Smooth muscle cell of the brain vasculature (primary cell): ENCODE results near the gene CCDC33.

ENCODE experiments used
- DNase-seq: peaks from one replicate; pipeline ENCODE4 v3.0.0-alpha.2; 2012; ENCODE audit warnings: low read depth, low spot score

Gene CCDC33

DNA sequence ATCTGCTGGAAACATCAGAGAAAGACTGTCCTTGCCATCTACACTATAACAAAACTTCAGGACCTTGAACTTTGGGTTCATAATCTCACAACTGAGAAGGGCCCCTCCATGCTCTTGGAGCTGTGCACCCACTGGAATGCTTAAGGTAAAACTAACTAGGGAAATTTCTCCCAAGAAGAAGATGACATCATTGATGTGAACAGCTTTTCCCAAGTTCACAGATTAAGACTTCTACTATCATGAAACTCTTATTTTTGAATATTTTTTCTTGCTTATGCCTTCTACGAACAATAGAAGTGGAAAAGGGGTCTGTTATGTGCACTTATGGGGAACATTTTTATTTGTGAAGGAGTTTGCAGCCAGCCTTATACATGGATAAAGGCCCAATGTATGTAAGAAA is 126.4 kb downstream of the CCDC33 start:
- DNase-seq = no peak

DNA sequence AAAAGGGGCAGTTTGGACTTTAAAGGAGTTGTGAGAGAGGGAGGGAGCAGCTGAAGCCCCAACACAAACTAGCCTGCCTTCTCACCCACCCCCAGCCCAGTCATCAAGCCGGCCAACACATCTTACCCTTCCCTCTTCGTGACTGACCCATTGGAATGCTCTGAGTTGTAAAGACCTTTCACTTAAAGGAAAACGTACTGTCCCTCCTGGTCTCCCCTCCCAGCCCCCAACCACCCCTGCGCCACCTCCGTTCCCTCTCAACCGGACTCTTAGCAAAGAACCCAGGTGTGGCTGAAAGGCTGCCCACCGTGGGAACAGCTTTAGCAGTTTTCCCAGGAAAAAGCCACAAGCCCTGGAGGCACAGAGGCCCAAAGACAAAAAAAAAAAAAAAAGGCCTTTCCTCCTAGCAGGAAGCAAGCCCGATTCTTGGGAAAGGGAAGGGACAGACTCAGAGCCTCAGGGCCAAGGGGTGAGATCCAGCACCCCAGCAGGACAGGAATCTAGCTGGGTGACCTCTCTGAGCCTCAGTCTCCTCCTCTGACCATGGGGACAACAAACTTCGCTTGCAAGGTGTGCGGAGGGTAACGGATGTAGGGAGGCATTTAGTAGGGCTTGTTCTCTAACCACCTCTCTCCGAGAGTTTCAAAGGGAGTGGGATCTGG is 128.9 kb downstream of the CCDC33 start:
- DNase-seq = no peak

DNA sequence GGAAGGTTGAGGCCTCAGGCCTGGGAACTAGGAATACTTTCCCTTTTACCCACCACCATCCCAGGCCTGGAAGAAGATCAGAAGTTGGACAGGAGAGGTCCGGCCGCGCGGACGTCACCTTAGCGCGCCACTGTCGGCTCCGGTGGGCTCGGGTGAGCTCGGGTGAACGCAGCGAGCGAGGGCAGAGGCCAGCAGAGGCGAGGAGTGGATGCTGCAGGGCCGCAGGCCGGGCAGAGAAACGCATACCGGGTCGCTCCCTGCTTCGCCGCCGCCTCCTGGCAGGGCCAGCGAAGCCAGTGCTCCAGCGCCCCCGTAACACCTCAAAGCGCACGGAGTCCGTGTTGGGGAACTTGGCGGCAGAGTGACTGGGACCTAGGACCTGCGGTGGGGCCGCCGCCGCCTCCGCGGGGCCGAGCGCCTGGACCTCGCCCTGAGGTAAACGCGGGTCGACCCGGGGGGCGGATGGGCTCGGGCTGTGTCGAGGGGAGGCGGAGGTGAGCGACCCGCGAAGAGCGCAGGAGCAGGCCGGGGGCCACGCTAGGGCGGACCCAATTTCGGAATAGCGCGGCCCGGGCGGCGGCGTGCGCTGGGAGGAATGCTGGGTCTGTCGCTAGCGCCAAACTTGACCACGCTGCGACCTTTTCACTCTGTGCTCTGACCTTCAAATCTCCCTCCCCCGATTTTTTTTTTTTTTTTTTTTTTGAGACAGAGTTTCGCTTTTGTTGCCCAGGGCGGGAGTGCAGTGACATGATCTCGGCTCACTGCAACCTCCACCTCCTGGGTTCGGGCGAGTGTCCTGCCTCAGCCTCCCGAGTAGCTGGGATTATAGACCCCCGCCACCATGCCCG is 129.7 kb downstream of the CCDC33 start:
- no peak for DNase-seq

DNA sequence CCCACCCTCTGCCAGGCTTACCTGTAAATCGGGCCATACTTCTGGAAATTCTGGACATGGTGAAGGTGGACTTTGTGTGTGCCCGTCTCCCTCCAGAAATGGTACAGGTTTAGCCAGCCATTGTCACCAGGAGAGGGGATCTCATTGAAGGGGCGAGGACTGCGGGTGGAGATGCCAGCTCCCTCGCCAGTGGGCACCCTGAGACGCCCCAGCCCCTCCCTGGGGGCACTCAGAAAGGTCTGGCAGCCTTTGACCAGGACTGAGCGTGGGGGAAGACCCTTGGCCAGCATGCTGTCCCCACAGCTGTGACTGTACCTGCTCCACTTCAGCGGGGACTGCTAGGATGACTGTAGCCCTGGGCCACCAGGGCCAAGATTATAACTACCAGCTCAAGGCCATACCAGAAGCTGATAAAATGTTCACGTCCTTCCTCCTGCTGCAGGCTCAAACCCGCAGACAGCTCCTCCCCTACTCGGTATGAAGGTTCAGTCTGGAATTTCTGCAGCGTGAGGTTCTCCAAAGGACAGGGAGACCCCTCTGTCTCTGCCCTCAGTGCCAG is 131.2 kb downstream of the CCDC33 start, which contains the start of gene CYP11A1:
Gene CYP11A1 (minus strand): TSS at position 351 of the 559 bp plus-strand sequence. CDS start 61 bp downstream, at position 290.
- no peak for DNase-seq

DNA sequence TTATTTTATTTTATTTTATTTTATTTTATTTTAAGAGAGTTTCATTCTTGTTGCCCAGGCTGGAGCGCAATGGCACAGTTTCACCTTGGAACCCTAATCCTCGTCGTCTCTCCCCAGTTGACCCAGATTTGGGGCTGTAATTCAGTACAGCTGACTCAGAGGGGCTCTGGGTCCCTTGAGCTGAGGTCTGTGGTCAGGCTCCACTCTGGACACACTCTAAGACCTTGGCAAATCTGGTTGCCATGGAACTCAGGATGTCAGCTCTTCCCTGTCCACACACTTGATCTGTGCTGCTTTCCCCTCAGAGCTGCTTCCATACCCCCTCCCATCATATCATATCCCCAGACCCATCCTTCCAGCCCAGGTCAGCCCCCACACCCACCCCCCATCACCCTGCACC is 132.0 kb downstream of the CCDC33 start:
- no peak for DNase-seq

DNA sequence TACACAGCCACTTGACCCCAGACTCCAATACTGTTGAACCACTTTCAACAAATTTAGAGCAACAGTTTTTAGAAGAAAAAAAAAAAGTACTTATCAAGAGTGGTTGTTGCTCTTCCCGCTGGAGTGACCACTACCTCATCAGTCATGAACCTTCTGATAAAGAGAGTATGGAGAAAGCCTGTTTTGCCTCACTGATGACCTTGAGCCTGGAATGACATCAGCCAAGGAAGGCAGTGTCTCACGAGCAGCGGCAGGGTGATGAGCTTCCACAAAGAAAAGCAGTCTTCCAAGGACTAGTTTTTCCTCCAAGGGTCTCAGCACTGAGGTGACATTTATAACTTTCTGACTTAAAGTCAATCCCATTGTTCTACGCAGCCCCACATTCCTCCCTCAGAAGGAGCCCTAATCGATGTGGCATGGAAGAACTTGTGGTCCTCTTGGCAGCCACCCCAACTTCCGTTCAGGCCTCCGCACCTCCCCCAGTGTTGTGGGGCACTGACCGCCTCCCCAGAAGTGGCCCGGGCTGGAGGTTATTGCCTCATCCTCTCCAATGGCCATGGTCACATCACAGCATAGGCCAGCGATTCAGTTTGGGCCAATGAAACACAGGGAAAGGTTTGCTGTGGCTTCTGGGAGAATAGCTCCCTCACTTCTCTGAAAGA is 133.1 kb downstream of the CCDC33 start:
- no peak for DNase-seq

DNA sequence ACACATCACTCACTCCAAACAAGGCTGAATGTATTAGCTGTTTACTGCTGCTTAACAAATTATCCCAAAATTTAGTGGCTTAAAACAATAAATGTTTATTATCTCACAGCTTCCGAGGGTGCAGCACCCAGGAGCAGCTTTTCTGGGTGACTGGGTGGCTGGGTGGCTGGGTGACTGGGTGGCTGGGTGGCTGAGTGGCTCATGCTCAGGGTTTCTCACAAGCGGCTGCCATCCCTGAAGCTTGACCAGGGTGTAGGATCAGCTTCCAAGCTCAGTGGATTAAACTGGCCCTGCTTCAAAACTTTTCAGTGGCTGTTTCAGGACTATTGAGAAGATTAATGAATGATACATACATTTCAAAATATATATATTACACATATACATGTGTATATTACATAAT is 133.6 kb downstream of the CCDC33 start:
- DNase-seq = no peak

DNA sequence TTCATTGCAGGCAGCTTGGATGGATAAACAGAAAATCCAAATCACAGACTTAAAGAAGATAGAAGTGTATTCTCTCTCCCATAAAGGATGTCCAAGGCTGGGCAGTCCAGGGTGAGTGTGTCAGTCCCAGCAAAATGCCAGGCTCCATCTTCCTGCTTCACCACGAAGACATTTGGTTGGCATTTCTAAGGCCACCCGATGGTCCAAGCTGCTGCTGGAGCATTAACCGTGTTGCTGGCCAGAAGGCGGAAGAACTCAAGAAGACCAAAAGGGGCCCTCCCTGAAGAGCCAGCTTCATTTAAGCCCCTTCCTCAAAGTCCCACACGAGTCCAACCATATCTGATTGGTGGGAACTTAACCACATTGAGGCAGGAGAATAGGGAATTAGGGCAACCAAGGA is 134.3 kb downstream of the CCDC33 start:
- DNase-seq = no peak

DNA sequence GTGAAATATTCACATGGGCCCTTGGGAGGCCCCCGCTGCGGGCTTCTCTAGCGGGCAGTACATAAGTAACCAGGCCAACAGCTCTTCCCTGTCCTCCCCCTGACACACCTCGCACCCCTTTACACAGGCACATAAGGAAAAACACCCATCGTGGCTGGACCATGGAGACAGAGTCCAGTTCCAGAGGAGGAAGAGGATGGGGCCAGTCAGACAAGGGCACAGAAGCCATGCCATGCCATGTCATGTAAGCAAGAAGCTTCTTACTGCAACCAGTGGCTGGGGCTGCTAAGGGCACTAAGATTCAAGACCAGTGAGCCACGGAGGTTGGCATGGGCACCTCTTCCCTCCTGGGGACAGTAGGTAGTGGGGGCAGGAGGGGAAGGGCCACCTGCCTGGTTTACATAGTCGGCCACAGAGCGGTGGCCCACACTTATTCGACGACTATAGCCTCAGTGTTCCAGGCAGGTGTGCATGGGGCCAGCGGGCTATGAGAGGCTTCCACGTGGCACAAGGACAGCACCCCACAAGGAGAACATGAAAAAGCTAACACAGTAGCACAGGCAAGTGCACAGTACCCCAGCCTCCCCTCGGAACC is 137.0 kb downstream of the CCDC33 start:
- no peak for DNase-seq

DNA sequence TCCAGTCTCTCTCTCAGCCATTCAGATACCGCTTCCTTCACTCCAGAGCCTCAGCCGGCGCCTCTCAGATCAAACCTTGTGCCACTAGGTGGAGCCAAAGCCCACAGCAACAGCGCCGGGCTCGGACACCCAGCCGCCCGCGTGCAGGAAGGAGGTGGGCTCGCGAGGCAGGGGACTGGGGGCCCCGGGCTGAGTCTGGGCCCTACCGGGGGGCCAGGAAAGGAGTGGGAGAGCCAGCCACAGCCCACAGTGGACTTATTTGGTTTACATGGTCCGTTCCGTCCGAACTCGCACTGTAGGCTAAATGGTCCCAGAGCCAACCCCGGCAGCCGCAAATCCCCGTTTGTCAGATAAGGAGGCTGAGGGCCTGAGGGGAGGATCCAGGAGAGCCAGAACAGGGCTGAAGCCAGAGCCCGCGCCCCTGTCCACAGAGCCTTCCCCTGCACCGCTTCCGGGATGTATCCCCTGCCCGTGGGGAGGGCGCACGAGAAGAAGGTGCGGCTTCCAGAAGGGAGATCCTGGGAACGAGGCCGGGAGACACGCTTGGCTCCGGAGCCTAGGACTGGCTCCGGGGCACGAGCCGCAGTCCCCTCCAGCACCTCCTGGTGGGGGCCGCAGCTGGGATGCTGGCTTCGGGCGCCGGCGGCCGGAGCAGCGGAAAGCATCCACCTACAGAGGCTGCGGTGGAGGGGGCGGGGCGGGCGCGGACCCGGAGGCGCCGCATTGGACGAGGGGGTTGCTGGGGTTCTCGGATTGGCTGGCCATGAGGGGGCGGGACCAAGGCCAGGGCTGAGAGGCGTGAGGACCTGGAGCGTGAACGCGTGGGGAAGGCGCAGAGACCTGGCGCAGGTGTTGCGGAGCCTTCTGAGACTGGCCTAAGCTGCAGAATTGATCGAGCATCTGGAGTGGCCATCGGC is 137.9 kb downstream of the CCDC33 start:
- DNase-seq = peak; percentile 57

DNA sequence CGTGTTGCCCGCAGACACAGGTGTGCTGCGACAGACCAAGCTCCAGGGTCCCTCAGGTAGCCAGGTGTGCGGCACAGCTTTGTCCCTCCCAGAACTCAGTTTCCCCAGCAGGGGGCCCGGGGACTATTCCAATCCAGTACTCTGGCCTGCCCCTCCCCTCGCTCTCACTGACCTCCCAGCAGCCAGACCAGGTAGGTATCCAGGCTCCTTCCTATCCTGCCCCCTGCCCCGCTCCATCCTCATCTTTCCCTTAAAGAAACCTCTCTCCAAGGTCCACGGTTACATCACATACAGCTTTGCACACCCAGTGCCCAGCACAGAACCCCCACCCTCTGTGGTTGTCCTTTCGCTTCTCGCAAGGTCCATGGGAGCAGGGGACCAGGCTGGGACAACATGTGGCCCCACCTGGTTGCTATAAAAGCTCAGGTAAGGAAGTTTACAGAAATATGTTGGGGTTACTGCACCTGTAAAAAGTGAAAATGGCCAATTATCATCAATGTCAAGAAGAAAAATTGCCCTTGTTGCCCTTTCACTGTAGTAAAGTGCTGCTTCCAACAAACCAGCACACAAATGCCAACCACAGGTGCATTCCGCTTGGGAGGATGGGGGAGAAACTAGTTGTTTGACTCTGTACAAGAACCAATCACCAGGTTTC is 138.6 kb downstream of the CCDC33 start:
- DNase-seq = no peak

DNA sequence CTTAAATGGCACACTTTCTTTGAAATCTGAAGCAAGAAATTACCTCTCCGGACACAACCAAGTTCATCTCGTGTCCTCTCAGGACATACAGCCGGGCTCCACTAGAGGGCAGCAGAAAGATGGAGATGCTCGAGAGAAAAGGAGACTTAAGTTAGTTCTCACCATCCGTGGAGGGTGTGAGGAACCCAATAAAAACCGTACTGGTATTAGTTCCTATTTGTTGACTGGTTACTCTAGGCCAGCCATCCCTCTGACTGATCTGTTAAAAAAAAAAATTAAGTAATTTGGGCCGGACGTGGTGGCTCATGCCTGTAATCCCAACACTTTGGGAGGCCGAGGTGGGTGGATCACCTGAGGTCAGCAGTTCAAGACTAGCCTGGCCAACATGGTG is 139.2 kb downstream of the CCDC33 start:
- DNase-seq = peak; percentile 65

DNA sequence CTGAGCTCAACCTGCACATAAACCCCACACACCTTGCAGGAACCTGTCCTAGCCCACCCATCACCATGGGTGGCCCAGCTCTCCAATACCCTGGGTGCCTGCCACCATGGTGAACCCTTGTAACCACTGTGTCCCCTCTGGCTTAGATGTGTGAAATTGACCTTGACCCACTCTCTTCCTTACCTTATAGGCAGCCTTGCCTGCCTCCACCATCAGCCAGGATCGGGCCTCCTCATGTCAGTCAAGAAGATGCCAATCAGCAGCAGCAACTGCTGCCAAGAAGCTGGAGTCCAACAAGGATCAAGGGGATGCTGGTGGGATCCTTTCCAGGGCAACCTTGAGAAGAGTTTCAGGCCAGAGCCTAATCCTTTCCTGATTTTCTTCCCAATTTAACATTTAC is 140.1 kb downstream of the CCDC33 start:
- DNase-seq = no peak

DNA sequence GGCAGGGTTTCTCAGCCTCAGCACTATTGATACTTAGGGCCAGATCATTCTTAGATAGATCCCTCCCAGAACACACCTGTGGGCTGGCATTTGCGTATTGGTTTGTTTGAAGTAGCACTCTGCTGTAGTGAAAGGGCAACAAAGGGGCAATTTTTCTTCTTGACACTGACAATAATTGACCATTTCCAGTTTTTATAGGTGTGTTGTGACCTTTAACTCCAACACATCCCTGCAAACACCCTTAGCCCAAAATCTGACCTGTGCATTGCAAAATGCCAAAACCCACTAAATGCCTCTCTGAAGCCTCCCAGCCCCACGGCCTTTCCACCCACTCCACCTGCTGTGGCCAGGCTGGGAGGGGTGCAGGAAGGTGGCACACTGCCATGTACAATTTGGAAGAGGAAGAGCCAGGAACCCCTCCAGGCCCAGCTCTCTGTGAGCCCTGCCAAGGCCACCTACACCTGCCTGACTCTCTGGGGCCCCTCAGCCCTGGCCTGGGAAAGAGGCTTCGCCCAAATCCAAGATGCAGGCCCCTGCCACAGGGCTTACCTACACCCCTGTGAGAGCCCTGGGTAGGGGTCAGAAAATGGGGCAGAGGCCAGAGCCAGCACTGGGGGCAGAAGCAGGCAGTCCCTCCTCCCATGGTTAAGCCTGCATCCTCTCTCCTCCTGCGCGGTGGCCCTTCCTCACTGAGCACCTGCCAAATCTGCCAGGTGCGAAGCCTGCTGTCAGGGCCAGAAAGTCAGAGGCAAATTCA is 140.9 kb downstream of the CCDC33 start:
- no peak for DNase-seq

DNA sequence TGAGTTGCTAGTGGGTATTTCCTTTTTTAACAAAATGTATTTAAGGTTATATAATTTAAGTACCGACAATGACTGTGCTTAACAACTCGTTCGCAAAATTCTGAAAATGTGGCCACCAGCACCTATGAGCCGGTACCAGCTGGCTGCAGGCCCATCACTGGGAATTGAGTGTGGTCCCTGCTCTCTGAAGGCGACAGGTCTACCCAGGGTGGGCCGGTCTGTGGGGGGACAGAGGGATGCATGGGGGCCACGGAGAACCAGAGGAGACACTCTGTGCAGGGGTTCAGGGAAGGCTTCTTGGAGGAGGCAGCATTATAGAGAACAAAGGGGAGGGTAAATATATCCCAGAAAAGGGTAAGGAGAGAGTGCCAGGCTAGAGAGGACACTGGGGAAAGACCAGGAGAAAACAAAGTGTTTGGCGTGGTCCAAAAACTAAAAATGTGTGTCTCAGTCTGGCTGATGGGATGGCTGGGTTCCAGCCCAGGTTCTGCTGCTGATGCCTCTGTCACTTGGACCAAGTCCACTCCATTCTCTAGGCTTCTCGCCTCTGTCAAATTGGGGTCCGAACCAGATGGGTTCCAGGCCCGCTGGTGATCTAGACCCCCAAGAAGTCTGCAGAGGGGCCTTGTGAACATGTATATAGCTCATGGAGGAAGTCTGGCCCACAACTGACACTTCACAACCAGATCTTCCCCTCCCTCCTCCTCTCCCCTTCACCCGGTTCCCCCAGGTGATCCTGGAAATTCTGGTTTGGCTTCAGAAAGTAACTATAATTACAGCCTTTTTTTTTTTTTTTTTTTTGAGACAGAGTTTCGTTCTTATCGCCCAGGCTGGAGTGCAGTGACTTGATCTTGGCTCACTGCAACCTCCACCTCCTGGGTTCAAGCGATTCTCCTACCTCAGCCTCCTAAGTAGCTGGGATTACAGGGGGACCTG is 142.0 kb downstream of the CCDC33 start:
- DNase-seq = no peak

DNA sequence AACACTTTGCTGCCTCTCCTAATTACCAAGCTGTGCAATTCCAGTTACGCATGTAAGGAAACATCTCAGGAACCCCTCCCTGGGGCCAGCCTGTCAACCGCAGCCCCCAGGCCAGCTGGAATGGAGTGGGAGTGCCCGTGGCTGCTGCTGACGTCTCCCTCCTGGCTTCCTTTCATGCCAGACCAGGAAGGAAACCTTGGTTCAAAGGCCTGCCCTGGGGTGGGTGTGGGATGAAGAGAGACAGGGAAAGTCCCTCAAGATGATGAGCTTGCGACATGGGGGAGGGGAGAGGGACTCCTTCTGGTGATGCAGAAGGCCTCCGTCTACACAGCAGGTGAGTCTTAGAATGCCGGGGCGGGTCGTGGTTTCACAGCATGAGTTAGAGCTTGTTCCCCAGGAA is 142.7 kb downstream of the CCDC33 start:
- DNase-seq = no peak

DNA sequence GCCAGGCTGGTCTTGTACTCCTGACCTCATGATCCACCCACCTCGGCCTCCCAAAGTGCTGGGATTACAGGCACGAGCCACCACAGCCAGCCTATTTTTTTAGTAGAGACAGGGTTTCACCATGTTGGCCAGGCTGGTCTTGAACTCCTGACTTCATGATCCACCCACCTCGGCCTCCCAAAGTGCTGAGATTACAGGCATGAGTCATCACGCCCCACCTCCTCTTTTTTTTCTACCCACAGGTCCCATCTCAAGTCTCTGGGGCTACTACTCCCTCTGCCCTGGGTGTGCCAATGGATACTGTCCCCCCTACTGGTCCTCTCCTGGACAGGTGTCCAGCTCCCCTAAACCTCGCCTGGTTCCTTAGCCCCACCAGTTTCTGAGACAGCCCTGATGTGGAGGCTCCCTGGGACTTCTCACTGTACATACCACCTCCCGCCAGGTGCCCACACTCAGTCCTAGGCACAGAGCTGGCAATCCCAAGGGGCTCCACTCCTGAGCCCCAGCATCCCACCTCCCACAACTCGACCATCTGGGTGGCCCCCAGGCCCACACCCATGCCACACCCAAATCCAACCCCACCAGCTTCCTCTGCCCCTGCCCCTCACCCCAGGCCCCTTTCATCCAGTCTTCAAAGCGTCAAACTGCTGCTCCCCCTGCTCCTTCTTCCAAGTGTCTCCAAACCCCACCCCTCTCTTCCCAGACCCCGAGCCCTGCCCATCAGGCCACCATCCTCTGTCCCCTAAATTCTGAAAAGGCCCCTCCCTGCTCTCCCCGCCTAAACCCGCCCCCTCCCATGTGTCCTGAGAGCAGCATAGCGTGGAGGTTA is 144.4 kb downstream of the CCDC33 start:
- DNase-seq = no peak

DNA sequence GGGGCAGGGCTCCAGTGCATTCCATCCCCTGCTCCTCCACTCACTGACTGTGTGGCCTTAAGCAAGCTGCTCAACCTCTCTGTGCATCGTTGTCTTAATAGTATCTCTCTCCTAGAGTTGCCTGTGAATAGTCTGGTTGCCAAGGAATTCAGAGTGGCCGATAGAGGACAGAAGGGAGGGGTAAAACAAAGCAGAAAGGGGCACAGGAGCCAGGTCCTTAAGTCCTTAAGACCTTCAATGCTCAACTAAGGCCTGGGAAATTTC is 145.0 kb downstream of the CCDC33 start:
- no peak for DNase-seq
